Thyroid gland (tissue), 4 donors: ENCODE measurements around the gene HYOU1. TPM values are rescaled to one million over a fixed set of nuclear protein-coding genes. Genes with fewer than 3 reads are reported as not detected.

Experiments used
- DNase-seq, 2 donors: peaks; one replicate each; pipeline ENCODE4 v3.0.0-alpha.2; 2019
- H3K27ac ChIP-seq, 3 donors: fragments of 200-600 bp; sonication (generic); 1 replicate in 2 of 3; 2 replicates in 1 of 3; pipeline ENCODE4 v1.5.1; 2016 to 2019; ENCODE audit warnings: mild to moderate bottlenecking in 1 of 3, moderate library complexity in 1 of 3
- H3K27me3 ChIP-seq: fragments of 200-600 bp; sonication (generic); one replicate; pipeline ENCODE4 v1.5.1; 2019
- H3K36me3 ChIP-seq, 2 donors: fragments of 200-600 bp; sonication (generic); one replicate each; pipeline ENCODE4 v1.5.1; 2016 to 2019
- H3K4me1 ChIP-seq, 2 donors: fragments of 200-600 bp; sonication (generic); one replicate each; pipeline ENCODE4 v1.5.1; 2017 to 2019
- H3K4me3 ChIP-seq, 3 donors: fragments of 200-600 bp; sonication (generic); replicated peaks in 1 of 3; 1 replicate in 2 of 3; 2 replicates in 1 of 3; pipeline ENCODE4 v1.5.1; 2016; ENCODE audit warnings: mild to moderate bottlenecking in 1 of 3
- H3K9me3 ChIP-seq: fragments of 200-600 bp; sonication (generic); one replicate; pipeline ENCODE4 v1.5.1; 2017
- POLR2A ChIP-seq, 2 donors: fragments of 450-650 bp; IDR thresholded peaks; one replicate each; pipeline ENCODE4 v1.6.1; 2017; ENCODE audit warnings: antibody characterized with exemption in 2 of 2, mild to moderate bottlenecking in 2 of 2, moderate library complexity in 1 of 2
- WGBS, 2 donors: methylation state at CpG; one replicate each; pipeline ENCODE4 v1.1.5; 2017; 5-methylcytosine and 5-hydroxymethylcytosine counted together
- intact Hi-C: fragments of 100-400 bp; cut with DNase I; formaldehyde crosslinking; loops from one replicate; pipeline ENCODE4 v1.15.1; 2023
- total RNA-seq, 4 donors: library from RNA; depleted of rRNA; stranded (reverse); fragments of >200 nt; gene quantifications; one replicate each; pipeline ENCODE4 v1.2.3, GENCODE V29; 2016
- TF ChIP-seq, protein P1 (sequence below), 6 experiments: fragments of 200-600 bp in 3 of 6; fragments of 450-650 bp in 3 of 6; sonication (generic) in 3 of 6; IDR thresholded peaks; one replicate each; pipeline ENCODE4 v1.5.1; 2016 to 2019; ENCODE audit warnings: antibody characterized with exemption in 6 of 6, mild to moderate bottlenecking in 2 of 6, inconsistent platforms in 1 of 6, moderate library complexity in 1 of 6

Gene HYOU1
- total RNA-seq, 4 donors from 2014 or later = 145 to 369 (median 320) TPM

DNA sequence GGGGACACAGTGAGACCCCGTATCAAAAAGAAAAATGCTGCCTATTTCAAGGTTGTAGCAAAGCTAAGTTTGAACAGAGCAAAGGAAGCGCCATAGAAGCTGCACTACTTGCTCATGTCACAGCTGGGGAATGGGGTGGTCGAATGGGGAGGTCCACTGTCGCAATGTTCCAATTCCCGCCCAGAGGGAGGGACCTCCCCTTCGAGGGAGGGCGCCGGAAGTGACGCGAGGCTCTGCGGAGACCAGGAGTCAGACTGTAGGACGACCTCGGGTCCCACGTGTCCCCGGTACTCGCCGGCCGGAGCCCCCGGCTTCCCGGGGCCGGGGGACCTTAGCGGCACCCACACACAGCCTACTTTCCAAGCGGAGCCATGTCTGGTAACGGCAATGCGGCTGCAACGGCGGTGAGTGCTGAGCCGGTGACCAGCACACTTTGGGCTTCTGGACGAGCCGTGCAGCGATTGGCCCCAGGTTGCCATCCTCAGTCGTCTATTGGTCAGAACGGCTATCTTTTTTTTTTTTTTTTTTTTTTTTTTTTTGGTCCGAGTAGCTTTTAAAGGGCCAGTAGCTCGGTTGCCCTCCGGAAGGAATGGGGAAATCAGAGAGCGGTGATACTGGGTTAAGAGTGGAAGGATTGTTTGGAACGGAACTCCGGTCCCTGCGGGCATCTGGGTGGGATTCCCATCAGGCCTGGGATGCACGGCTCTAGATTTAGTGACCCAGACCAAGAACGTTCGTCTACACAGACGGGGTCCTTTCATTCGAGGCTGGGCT is 27.8 kb upstream of the HYOU1 start, which contains the start of gene HMBS:
Gene HMBS (plus strand): TSS at position 219 of the 774 bp plus-strand sequence. CDS start 153 bp downstream, at position 372.
- Histone ChIP-seq H3K4me3 (peak within 1 kb of the TSS; percentile 12 to 54 (median 14)), H3K36me3 (peaks cover 29% of the 10 kb centered on the region in 2 donors), H3K27me3 (no peaks in the 10 kb centered on the region), H3K27ac (peak within 1 kb of the TSS; percentile 10 to 93 (median 87)), H3K9me3 (no peaks in the 10 kb centered on the region), H3K4me1 (peaks cover 10 to 32% of the 10 kb centered on the region in 2 donors)
- TF ChIP-seq, protein P1, sequence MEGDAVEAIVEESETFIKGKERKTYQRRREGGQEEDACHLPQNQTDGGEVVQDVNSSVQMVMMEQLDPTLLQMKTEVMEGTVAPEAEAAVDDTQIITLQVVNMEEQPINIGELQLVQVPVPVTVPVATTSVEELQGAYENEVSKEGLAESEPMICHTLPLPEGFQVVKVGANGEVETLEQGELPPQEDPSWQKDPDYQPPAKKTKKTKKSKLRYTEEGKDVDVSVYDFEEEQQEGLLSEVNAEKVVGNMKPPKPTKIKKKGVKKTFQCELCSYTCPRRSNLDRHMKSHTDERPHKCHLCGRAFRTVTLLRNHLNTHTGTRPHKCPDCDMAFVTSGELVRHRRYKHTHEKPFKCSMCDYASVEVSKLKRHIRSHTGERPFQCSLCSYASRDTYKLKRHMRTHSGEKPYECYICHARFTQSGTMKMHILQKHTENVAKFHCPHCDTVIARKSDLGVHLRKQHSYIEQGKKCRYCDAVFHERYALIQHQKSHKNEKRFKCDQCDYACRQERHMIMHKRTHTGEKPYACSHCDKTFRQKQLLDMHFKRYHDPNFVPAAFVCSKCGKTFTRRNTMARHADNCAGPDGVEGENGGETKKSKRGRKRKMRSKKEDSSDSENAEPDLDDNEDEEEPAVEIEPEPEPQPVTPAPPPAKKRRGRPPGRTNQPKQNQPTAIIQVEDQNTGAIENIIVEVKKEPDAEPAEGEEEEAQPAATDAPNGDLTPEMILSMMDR (IDR thresholded peaks at IDR 0.05) = no peak
- TF ChIP-seq POLR2A (IDR thresholded peaks at IDR 0.05) = peak; percentile 1 to 56
- peak; percentile 90 to 93 for DNase-seq
- WGBS, 2 donors = 1% methylated on average over 27 to 42 of the region's 45 CpGs
- intact Hi-C loops = no loop called here

DNA sequence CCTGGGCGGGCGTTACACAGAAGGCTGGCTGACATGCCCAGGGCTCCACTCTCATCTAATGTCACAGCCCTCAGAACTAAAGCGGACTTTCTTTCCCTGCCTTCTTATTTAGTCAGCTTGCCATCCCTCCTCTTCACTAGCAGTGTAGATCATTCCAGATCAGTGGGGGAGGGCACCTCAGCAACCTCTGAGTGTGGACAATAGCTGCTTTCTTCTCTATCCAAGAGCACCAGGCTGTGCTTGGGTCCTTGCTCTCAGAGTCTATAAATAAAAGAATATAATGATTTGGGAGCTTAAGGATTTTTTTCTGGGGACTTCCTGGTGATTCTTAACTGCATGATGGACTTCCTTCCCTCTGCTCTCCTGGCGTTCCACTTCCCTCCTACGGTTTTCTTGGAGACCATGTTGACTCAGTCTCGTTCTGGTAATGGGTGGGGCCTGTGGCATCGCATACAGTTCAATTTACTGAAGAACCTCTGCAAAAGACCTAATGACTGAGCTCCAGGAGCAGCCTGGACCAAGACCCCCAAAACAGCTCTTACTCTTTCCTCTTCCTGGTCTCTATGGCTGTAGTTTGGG is 24.8 kb upstream of the HYOU1 start:
- no peaks in the 10 kb centered on the region for H3K9me3 ChIP-seq
- TF ChIP-seq POLR2A (IDR thresholded peaks at IDR 0.05) = no peak
- H3K27ac ChIP-seq = no peak overlapping the region
- no peak for DNase-seq
- H3K27me3 ChIP-seq = no peaks in the 10 kb centered on the region
- intact Hi-C loops = no loop called here
- H3K4me3 ChIP-seq = no peak overlapping the region
- peaks cover 58 to 60% of the 10 kb centered on the region in 2 donors for H3K36me3 ChIP-seq
- peaks cover 10 to 14% of the 10 kb centered on the region in 2 donors for H3K4me1 ChIP-seq
- 72 to 79% methylated on average over 7 of the region's 7 CpGs for WGBS, 2 donors

DNA sequence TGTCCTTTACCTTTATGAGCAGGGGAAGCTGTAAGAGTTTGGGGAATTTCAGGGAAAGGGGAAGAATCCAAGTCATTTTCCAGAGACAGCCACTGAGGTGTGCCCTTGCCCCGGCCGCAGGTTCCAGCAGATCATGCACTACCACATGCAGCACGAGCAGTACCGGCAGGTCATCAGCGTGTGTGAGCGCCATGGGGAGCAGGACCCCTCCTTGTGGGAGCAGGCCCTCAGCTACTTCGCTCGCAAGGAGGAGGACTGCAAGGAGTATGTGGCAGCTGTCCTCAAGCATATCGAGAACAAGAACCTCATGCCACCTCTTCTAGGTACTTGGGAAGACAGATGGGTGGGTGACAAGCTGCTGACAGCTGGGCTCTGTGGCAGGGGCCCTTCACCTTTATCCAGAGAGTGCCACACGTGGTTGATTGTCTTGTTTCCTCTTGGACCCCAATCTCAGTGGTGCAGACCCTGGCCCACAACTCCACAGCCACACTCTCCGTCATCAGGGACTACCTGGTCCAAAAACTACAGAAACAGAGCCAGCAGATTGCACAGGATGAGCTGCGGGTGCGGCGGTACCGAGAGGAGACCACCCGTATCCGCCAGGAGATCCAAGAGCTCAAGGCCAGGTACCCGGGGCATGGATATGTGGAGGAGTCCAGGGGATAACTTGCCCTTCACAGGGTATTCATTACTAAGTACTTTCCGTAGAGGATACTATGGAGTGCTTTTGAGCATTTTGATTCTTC is 21.8 kb upstream of the HYOU1 start:
- Histone ChIP-seq H3K27ac (no peak overlapping the region), H3K9me3 (no peaks in the 10 kb centered on the region), H3K27me3 (no peaks in the 10 kb centered on the region), H3K36me3 (peaks cover 72 to 82% of the 10 kb centered on the region in 2 donors), H3K4me1 (no peaks in the 10 kb centered on the region), H3K4me3 (no peak overlapping the region)
- no peak for DNase-seq
- 95 to 96% methylated on average over 18 to 19 of the region's 19 CpGs for WGBS, 2 donors
- intact Hi-C loops = no loop called here
- TF ChIP-seq, protein P1 (IDR thresholded peaks at IDR 0.05) = no peak

DNA sequence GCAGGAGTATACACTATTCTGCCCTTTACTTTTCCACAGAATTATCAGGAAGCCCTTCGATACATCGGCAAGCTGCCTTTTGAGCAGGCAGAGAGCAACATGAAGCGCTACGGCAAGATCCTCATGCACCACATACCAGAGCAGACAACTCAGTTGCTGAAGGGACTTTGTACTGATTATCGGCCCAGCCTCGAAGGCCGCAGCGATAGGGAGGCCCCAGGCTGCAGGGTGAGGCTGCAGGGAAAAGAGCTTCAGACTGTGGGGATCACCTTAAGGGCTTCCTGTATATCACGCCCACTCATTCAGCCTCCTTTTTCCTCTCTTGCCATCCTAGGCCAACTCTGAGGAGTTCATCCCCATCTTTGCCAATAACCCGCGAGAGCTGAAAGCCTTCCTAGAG is 20.8 kb upstream of the HYOU1 start:
- H3K36me3 ChIP-seq = peaks cover 82 to 93% of the 10 kb centered on the region in 2 donors
- no peaks in the 10 kb centered on the region for H3K4me1 ChIP-seq
- H3K4me3 ChIP-seq = no peak overlapping the region
- H3K9me3 ChIP-seq = no peaks in the 10 kb centered on the region
- H3K27ac ChIP-seq = no peak overlapping the region
- TF ChIP-seq POLR2A (IDR thresholded peaks at IDR 0.05) = no peak
- TF ChIP-seq, protein P1 (IDR thresholded peaks at IDR 0.05) = no peak
- no peaks in the 10 kb centered on the region for H3K27me3 ChIP-seq
- DNase-seq = no peak
- intact Hi-C loops = no loop called here
- WGBS, 2 donors = 94 to 95% methylated on average over 11 of the region's 11 CpGs

DNA sequence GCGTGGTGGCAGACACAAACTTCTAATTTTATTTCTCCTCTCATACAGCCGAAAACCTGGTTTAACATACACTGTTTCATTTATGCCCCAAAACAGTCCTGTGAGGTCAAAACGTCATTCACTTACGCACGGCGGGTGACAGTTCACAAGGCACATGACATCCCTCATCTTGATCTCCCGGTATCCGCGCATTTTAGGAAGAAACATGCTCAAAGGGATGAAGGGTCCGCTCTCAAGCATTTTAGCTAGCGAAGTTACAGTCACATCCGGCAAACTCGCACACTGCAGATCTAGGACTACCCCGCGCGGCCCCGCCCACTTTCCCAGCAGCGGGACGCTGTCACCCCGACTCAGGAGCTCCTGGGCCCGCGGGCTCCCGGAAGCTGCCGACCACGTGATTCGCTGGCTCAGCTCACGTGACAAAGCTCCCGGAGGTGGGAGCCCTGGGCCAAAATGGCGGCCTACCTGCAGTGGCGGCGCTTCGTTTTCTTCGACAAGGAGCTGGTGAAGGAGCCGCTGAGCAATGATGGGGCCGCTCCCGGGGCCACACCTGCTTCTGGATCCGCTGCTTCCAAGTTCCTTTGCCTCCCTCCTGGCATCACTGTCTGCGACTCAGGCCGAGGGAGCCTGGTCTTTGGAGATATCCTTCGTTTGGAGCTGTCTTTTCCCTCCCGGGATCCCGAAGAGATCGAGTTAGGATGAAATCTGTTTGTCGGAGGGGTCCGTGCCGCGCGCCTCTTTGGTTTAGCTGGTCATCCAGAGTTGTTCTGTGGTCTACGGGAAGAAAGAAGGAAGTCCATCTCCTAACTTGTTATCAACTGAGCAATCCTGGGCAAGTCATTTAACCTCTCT is 10.6 kb upstream of the HYOU1 start, which contains the start of gene VPS11:
Gene VPS11 (plus strand): TSS at position 448 of the 852 bp plus-strand sequence. CDS start 6 bp downstream, at position 454.
- 0 to 1% methylated on average over 31 to 39 of the region's 49 CpGs for WGBS, 2 donors
- H3K27ac ChIP-seq = peak within 1 kb of the TSS; percentile 69 to 75 (median 73)
- H3K36me3 ChIP-seq = peaks cover 26 to 27% of the 10 kb centered on the region in 2 donors
- peak in 1 of 2 donors; percentile 76 for TF ChIP-seq POLR2A (IDR thresholded peaks at IDR 0.05)
- TF ChIP-seq, protein P1 (IDR thresholded peaks at IDR 0.05) = no peak
- H3K4me1 ChIP-seq = peaks cover 12 to 19% of the 10 kb centered on the region in 2 donors
- H3K9me3 ChIP-seq = no peaks in the 10 kb centered on the region
- intact Hi-C loops = no loop called here
- H3K4me3 ChIP-seq = peak within 1 kb of the TSS; percentile 31 to 97 (median 79)
- no peaks in the 10 kb centered on the region for H3K27me3 ChIP-seq
- DNase-seq = peak; percentile 99
